ENCODE results near the gene FGF21.

Gene FGF21

DNA sequence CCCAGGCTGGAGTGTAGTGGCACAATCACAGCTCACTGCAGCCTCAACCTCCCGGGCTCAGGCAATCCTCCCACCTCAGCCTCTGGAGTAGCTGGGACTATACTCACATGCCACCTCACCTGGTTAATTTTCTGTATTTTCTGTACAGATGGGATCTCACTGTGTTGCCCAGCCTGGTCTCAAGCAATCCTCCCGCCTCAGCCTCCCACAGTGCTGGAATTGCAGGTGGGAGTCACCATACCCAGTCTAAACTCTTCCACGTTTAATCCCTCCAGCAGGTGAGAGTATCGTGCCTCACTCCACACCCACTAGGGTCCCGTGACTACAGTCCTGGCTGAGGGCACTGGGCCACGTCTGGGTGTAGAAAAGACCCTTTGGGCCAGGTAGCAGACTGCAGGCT is 39.0 kb downstream of the FGF21 start:
- DNase-seq: no peak

DNA sequence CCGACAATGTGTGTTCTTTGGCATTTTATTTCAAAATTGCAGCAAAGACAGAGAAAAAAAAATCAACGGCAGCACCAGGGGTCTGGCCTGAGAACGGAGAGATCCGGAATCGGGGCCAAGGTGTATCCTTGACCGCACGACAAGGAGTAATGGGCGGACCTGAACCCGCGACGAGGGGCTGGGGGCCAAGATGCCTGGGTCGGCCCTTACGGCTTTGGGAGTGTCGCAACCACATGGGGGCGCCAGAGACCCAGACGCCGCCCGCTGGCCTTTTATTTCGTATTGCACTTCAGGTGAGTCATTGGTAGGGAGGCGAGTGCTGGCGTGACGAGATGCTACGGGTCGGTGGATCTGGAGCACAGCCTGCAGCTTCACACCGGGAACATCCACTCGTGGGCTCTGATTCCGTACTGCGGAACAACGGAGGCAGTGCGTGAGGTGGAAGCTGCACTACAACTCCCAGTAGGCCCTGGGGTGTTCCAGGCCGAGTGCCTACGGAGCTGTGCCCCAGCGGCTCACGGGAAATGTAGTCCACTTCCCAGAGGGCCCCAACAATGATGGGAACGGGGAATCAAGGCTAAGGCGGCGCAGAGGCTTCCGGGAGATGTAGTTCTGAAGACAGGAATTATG is 39.8 kb downstream of the FGF21 start:
- peak; percentile 85 for DNase-seq

DNA sequence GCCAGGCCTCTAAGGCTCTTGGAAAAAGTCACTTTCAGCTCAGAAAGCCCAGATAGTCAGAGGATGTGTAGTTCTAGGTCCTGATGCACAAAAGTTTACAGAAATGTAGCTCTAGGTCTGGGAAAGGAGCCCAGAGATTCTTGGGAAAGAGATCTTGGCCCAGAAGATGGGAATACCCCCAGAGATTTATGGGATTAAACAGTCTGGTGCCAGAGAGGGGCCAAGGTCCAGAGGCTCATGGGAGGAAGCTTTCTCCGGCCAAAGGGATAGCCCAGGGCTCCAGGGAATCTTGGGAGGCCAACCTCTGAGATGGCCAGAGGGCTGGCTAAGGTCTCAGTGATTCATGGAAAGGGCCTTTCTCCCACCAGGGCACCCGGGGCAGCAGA is 40.4 kb downstream of the FGF21 start:
- DNase-seq: no peak

DNA sequence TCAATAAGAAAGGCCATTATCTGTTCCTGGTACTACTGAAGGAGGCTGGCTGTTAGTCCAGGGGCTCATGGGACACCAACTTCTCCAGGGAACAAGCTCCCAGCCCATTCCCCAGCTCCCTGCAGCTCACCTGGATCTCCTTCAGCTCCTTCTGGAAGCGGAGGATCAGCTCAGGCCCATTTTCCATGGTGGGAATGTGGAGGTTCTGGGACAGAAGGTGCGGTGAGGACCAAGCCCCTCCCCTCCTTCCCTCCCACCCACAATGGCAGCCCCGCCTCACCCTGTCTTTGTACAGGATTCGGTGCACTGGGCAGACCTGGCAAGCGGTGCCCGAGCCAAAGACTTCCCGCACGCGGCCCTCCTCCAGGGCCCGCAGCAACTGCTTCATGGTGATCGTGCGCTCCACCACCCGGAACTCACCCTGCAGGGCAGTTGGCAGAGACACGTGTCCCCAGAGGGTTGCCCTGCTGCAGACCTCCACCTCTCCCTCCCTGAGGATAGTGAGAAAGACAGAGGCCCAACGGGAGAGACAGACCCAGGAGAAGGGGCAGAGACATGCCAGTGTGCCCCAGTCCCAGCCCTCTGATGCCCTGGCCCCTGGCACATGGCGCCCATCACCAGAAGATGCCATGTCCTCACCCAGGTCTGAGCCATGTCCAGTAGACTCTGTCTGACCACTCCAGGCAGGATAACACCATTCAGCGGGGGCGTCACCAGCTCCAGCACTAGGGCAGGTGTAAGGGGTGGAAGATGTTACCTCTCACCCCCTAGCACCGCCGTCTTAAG is 41.2 kb downstream of the FGF21 start:
- DNase-seq: no peak

DNA sequence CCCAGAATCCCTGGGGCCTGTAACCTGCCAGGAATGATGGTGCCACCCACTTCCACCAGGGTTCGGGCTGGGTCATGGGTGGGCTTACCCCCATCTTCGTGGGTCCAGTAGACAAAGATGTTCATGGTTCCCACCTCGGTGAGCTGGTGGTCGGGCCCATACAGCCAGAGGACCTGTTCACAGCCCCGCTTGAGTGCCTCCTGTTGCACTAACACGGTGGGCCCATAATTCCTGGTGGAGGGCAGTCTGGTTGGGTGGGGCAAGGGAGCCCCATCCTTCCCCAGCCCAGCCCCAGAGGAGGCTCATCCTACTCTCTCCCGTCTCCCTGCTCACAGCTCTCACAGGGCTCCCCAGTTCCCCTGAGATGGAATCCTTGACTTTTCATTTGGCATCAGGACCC is 41.8 kb downstream of the FGF21 start:
- no peak for DNase-seq

DNA sequence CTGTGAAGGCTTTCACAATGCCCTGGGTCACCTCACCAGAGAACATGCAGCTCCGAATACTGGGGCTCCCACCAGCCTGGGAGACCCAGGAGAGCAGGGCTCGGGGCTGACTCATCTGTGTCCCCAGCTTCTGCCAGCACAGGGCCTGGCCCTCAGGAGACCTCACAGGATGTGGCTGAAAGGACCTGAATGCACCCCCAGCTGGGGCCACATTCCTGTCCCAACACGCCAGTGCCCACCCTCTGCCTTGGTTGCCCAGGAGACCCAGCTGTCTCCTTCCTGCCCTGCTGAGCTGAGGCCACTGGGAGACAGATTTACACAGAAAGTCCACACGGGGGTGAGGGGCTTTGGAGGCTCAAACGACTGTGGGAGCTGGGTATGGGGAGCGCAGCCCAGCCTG is 43.6 kb downstream of the FGF21 start:
- no peak for DNase-seq

DNA sequence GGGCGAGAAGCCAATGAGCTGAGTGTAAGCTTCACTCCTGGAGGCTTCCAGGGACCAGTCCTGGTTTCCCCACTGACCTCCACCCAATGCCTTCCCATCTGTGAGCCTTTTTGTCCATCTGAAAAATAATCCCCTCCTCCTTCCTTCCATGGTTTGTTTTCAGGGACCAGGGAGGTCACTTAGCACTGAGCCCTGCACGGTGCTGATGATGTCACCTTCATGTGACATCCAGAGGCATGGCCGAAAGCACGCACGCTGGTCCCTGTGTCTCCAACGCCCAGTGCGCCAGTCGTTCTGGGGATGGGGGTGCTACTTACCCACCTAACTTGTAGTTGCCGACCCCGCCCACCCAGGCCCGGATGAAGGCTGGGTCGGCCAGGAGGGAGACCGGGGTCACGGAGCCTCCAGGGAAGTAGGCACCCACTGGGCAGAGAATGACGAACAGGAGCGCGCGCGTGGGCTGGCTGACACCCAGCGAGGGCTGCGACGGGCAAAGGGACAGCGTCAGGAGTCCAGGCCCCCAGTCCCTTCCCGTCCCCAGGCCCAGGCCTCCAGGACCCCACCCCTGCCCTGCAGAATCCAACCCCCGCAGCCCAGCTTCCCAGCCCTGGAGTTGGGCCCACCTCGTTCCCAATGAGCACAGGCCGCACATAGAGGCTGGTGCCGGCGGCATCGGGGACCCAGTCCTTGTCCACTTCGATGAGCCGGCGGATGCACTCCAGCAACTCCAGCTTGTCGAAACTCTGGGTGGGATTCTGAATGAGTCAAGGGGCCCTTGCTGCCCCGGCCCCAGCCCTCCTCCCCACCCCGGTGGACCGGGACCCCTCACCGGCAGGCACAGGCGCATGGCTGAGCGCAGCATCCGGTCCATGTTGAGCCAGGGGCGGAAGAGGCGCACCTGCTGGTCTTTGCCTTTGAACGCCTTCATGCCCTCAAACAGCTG is 44.3 kb downstream of the FGF21 start:
- no peak for DNase-seq

DNA sequence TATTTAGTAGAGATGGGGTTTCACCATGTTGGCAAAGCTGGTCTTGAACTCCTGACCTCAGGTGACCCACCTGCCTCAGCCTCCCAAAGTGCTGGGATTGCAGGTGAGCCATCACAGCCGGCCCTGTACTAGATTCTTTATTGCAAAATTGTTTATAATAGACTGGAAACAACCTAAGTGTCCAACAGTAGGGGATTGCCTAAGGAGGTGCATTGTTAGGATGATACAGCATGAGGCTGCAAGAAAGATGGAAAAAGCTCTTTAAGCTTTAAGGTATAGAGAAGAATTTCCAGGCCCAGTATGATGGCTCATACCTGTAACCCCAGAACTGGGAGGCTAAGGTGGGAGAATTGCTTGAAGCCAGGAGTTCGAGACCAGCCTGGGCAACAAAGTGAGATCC is 47.3 kb downstream of the FGF21 start:
- no peak for DNase-seq

DNA sequence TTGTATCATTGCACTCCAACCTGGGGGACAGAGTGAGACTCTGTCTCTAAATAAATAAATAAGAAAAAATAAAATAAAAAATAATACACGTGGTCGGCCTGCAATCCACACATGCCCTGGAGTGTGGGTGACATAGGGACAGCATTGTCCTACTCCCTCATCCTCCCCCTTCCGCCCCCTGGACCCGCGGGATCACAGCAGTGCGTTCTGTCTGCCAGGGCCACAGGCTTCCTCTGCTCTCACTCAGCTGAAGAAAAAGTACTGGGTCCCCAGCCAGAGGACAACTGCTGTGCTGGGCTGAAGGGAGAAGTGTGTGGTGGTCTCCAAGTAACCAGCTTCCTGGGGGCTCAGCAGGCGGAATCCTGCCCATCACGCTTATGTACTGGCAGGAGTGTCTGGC is 49.2 kb downstream of the FGF21 start:
- DNase-seq: no peak

DNA sequence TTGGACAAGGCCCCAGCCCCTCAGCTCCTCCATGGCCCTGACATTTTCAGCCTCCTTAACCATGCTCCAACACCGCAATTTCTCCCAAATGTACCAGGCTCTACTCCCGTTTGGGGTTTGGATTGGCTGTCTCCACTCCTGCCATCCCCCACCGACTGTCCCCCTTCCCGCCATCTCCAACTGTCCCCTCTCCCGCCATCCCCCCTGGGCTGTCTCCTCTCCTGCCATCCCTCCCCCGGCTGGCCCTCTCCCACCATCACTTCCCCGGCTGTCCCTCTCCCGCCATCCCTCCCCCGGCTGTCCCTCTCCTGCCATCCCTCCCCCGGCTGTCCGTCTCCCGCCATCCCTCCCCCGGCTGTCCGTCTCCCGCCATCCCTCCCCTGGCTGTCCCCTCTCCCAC is 50.1 kb downstream of the FGF21 start:
- no peak for DNase-seq

DNA sequence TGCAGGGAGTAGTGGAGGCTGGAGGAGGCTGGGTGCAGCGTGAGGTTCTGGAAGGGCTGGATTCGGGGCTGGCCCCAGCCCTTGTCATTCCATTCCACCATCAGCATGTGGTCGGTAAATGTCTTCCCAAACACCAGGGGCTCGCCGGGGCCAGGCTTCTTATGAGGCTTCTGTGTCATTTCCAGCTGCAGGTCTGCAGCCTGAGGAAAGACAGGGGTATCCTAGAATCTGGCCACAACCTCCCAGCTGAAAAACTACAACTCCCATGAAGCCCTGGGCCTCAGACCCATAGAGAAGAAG is 51.1 kb downstream of the FGF21 start:
- DNase-seq: no peak

DNA sequence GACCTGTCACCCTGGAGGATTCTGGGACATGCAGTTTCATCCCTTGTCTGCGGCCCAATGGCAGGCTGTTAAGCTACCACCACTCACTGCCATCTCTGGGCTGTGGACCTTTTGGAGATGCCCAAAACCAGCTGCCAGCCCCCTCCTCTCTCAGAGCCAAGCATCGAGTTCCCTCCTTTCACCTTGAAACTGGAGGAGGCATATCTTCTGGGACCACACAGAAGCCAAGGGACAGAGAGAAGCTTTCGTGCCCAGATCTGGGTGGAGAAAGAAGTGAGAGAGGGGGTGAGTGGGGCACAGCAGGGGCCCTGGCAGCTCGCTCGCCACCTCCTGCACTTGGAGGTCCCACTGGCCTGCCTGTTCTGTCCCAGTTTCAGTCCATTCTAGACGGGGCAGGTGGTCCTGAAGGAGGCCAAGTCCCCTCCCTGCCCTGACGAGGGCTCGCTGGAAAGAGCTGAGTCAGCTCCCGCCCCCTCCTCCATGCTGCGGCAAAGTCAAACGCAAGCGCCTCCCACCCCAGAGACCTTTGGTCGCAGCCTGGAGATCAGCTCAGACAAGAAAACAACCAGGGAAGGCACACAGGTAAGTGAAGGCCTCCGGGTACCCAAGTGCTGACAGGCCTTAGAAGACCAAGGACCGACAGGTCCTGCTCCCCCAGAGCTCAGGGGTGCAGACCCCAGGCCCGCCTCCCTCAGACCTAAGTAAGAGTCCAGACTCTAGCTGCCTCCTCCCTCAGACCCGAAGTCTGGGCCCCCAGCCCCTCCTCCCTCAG is 51.7 kb downstream of the FGF21 start:
- DNase-seq: no peak

DNA sequence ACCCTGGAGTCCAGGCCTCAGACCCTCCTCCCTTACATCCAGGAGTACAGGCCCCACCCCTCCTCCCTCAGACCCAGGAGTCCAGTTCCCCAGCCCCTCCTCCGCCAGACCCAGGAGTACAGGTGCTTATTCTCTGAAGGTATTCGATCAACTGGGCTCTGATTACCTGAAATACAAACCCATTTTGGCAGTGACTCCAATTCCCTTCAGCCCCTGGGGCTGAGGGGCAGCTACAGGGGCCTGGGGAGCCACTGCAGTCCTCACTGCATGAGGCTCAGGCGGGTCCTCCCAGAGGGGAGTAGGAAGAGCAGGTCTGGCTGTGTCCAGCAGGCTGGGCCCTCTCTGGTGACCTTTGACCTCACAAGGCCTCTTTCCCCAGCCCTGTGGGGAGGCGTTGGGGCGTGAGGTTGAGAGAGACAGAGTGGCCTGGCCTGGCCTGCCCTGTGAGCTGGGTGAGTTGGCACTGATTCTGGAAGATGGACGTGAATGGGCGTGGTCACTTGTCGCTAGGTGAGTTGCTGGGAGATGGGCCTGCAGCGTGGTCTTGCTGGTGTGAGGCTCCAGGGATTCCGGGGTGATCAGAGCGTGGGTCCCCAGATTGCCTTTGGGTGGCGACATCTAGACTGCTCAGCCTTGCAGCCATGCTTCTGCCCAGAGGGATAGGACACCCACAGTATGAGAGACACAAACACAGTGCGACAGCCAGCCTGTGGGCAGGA is 52.4 kb downstream of the FGF21 start:
- DNase-seq: no peak

Measured in NCI-H748 treated with DMSO at 0.1 percent for 48 hours (cell line).